ENCODE data around the gene MTCL1. TPM values are rescaled to one million over a fixed set of nuclear protein-coding genes. Genes with fewer than 3 reads are reported as not detected.

The MTCL1 gene
- total RNA-seq, 1 donor from 2014 or later, result 48.7 TPM

DNA sequence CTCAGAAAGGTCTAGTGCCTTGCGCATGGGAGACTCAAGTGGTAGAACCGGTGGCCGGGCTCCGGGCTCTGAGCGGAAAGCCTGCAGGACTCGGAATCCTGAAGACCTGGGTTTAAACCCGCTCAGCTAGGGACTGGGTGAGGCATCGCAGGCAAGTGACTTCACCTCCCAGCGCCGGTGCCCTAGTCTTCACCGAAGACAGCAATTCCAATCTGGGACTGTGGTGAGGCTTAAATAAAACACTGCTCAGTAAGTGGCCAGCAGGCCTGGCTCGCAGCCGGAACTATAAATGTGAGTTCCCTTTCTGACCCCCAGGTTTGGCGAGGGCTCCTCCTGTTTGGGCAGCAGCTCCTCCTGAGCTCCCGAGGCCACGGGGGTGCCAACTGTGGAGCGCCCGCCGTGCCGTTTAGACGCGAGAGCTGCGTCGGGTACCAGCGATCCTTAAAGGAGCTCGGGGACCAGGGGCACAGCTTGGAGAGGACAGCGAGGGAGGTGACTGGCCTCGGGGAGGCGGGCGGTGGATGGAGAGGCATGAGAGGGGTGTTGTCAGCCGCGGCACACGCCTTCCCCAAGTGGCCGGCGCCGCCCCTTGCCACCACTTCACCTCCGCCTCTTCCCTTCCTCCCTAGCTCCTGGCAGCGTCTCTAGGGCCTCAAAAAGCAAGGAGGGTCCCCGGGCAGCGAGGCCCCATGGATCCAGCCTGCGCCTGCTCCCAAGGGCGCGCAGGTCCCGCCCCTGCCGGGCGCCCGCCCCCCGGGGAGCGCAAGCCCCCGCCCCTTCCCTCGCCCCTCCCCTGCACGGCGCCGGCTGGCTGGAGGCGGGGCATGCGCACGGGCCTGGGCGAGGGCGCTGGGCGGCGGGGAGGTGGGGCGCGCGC, 757 bp upstream of the MTCL1 start:
- Mint-ChIP-seq H3K27ac (peak overlapping the region; percentile 84), H3K9me3 (no peaks in the 10 kb centered on the region), H3K4me3 (peak overlapping the region; percentile 92), H3K4me1 (ENCODE audit: unreplicated experiment) (peaks cover 24% of the 10 kb centered on the region), H3K36me3 (peaks cover 16% of the 10 kb centered on the region), H3K27me3 (peaks cover 12% of the 10 kb centered on the region)
- TF ChIP-seq CTCF (conservative IDR thresholded peaks at IDR 0.05), result no peak
- DNase-seq (ENCODE audit: extremely low spot score, unreplicated experiment), result peak; percentile 92

DNA sequence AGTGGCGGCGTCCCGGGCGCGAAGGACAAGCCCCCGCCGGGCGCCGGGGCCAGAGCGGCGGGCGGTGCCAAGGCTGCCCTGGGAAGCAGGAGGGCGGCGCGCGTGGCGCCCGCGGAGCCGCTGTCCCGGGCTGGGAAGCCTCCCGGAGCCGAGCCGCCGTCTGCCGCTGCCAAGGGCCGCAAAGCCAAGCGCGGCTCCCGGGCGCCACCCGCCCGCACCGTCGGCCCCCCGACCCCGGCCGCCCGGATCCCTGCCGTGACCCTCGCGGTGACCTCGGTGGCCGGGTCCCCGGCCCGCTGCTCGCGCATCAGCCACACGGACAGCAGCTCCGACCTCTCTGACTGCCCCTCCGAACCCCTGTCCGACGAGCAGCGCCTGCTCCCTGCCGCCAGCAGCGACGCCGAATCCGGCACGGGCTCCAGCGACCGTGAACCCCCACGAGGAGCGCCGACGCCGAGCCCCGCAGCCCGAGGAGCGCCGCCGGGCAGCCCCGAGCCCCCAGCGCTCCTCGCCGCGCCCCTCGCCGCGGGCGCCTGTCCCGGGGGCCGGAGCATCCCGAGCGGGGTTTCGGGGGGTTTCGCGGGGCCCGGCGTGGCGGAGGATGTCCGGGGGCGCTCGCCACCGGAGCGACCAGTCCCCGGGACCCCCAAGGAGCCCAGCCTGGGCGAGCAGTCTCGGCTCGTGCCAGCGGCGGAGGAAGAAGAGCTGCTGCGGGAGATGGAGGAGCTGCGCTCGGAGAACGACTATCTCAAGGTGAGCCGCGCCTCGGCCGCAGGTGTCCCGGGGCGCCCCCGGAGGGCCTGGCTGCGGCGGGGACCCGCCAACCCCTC, 820 bp downstream of the MTCL1 start:
- TF ChIP-seq CTCF (conservative IDR thresholded peaks at IDR 0.05), result no peak
- H3K36me3 Mint-ChIP-seq, result peaks cover 20% of the 10 kb centered on the region
- peaks cover 12% of the 10 kb centered on the region for H3K27me3 Mint-ChIP-seq
- peak overlapping the region; percentile 94 for H3K27ac Mint-ChIP-seq
- peaks cover 24% of the 10 kb centered on the region for H3K4me1 Mint-ChIP-seq (ENCODE audit: unreplicated experiment)
- peak overlapping the region; percentile 100 for H3K4me3 Mint-ChIP-seq
- DNase-seq (ENCODE audit: extremely low spot score, unreplicated experiment), result no peak
- H3K9me3 Mint-ChIP-seq, result no peaks in the 10 kb centered on the region

GRCh38 chr18:8706791-8707555, 1.6 kb downstream of the MTCL1 start:
- Mint-ChIP-seq H3K27ac (peak overlapping the region; percentile 94), H3K36me3 (peaks cover 20% of the 10 kb centered on the region), H3K4me1 (ENCODE audit: unreplicated experiment) (peaks cover 24% of the 10 kb centered on the region), H3K9me3 (no peaks in the 10 kb centered on the region), H3K4me3 (peak overlapping the region; percentile 100), H3K27me3 (peaks cover 12% of the 10 kb centered on the region)
- no peak for DNase-seq (ENCODE audit: extremely low spot score, unreplicated experiment)
- TF ChIP-seq CTCF (conservative IDR thresholded peaks at IDR 0.05), result peak; percentile 62

DNA sequence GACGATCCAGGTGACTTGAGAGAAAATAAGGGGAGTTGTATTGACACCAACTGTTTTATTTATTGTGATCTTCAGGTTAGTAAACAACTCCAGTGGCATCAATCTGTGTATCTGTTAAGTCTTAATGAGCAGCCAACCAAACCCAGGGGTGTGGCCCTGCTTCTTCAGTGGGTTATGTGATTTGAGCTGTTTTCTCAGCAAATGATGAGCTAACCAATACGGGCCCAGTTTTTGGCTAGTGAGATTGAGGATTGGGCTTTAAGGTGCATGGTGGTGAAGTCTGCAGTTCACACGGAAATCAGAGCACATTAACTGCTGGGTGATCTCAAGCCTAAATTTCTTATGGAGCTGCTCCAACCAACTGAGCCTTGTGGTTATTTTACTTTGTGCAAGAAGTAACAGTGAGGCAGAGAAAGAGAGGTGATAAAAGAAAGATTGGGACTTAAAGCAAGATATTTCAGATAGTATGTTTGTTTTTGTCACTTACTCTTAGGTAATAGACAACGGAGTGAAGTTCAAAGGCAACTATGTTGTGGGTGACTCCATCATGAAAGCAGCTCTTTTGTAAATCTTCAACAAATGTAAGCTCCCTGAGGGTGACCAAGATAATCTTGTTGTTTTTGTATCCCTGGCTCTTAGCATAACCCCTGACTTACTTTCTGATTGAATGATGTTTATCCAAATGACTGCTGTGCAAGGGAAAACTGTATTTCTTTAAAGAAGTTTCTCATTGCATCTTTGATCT, 2.4 kb downstream of the MTCL1 start:
- no peak for DNase-seq (ENCODE audit: extremely low spot score, unreplicated experiment)
- Mint-ChIP-seq H3K36me3 (peaks cover 20% of the 10 kb centered on the region), H3K4me3 (peak overlapping the region; percentile 100), H3K27me3 (peaks cover 12% of the 10 kb centered on the region), H3K27ac (peak overlapping the region; percentile 94), H3K9me3 (no peaks in the 10 kb centered on the region), H3K4me1 (ENCODE audit: unreplicated experiment) (peaks cover 24% of the 10 kb centered on the region)
- TF ChIP-seq CTCF (conservative IDR thresholded peaks at IDR 0.05), result no peak

- DNase-seq (ENCODE audit: extremely low spot score, unreplicated experiment), result no peak
- H3K36me3 Mint-ChIP-seq, result peaks cover 20% of the 10 kb centered on the region
- H3K4me1 Mint-ChIP-seq (ENCODE audit: unreplicated experiment), result peaks cover 26% of the 10 kb centered on the region
- H3K27me3 Mint-ChIP-seq, result peaks cover 12% of the 10 kb centered on the region
- H3K9me3 Mint-ChIP-seq, result no peaks in the 10 kb centered on the region
- TF ChIP-seq CTCF (conservative IDR thresholded peaks at IDR 0.05), result no peak
- peak overlapping the region; percentile 100 for H3K4me3 Mint-ChIP-seq
- peak overlapping the region; percentile 94 for H3K27ac Mint-ChIP-seq
Measured at GRCh38 chr18:8708670-8709069, 3.3 kb downstream of the MTCL1 start.
